ENCODE results near the gene CEP97. TPM values are rescaled to one million over a fixed set of nuclear protein-coding genes. Genes with fewer than 3 reads are reported as not detected.

CEP97 gene
- total and polyA plus RNA-seq, 2 experiments from 2014 or later = 5.0 to 19.0 TPM

GRCh38 chr3:101780661-101781060, 56.2 kb downstream of the CEP97 start:
- Histone ChIP-seq H3F3A (replicated peaks; ENCODE audit: low read depth) (peaks cover 5% of the 10 kb centered on the region; the same call in 1 of the 2 replicates), H3K27ac (ENCODE audit: low read depth) (no peak overlapping the region), H3K9me2 (ENCODE audit: insufficient read depth) (no peaks in the 10 kb centered on the region), H3K4me3 (peak overlapping the region; percentile 83), H3K36me3 (ENCODE audit: insufficient read depth) (peaks cover 24% of the 10 kb centered on the region), H3K4me1 (ENCODE audit: insufficient read depth) (peaks cover 29% of the 10 kb centered on the region), H4K20me1 (replicated peaks; ENCODE audit: insufficient read depth) (no peaks in the 10 kb centered on the region), H2AFZ (no peak overlapping the region), H3K79me2 (replicated peaks; ENCODE audit: insufficient read depth) (peaks cover 24% of the 10 kb centered on the region), H3K4me2 (peak overlapping the region; percentile 95), H3K27me3 (ENCODE audit: insufficient read depth) (peaks cover 7% of the 10 kb centered on the region; the same call in 1 of the 2 replicates)
- Mint-ChIP-seq H3K27ac (peak overlapping the region; percentile 31; the same call in 1 of the 2 replicates), H3K4me3 (peak overlapping the region; percentile 84; the same call in 2 of the 3 replicates), H3K36me3 (ENCODE audit: low read depth) (peaks cover 28% of the 10 kb centered on the region), H3K27me3 (ENCODE audit: insufficient read depth, low read depth, poor library complexity) (peaks cover 10% of the 10 kb centered on the region), H3K4me1 (peaks cover 25% of the 10 kb centered on the region), H3K9me3 (no peaks in the 10 kb centered on the region)
- no peak for ATAC-seq
- peak; percentile 37 for DNase-seq (ENCODE audit: low spot score)
- TF ChIP-seq ZNF114 (CRISPR knock-in tag; IDR thresholded peaks at IDR 0.05) = no peak
- no peak for TF ChIP-seq POLR2AphosphoS5 (IDR thresholded peaks at IDR 0.05; ENCODE audit: low read depth)
- no peak for TF ChIP-seq EZH2phosphoT487 (IDR thresholded peaks at IDR 0.05; ENCODE audit: unreplicated experiment)
- TF ChIP-seq, protein P1, sequence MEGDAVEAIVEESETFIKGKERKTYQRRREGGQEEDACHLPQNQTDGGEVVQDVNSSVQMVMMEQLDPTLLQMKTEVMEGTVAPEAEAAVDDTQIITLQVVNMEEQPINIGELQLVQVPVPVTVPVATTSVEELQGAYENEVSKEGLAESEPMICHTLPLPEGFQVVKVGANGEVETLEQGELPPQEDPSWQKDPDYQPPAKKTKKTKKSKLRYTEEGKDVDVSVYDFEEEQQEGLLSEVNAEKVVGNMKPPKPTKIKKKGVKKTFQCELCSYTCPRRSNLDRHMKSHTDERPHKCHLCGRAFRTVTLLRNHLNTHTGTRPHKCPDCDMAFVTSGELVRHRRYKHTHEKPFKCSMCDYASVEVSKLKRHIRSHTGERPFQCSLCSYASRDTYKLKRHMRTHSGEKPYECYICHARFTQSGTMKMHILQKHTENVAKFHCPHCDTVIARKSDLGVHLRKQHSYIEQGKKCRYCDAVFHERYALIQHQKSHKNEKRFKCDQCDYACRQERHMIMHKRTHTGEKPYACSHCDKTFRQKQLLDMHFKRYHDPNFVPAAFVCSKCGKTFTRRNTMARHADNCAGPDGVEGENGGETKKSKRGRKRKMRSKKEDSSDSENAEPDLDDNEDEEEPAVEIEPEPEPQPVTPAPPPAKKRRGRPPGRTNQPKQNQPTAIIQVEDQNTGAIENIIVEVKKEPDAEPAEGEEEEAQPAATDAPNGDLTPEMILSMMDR (conservative IDR thresholded peaks at IDR 0.05; ENCODE audit: low read depth in 2 of 2) = no peak
- TF ChIP-seq EZH2 (IDR thresholded peaks at IDR 0.05; ENCODE audit: low read depth, unreplicated experiment) = no peak
- TF ChIP-seq, protein P2, sequence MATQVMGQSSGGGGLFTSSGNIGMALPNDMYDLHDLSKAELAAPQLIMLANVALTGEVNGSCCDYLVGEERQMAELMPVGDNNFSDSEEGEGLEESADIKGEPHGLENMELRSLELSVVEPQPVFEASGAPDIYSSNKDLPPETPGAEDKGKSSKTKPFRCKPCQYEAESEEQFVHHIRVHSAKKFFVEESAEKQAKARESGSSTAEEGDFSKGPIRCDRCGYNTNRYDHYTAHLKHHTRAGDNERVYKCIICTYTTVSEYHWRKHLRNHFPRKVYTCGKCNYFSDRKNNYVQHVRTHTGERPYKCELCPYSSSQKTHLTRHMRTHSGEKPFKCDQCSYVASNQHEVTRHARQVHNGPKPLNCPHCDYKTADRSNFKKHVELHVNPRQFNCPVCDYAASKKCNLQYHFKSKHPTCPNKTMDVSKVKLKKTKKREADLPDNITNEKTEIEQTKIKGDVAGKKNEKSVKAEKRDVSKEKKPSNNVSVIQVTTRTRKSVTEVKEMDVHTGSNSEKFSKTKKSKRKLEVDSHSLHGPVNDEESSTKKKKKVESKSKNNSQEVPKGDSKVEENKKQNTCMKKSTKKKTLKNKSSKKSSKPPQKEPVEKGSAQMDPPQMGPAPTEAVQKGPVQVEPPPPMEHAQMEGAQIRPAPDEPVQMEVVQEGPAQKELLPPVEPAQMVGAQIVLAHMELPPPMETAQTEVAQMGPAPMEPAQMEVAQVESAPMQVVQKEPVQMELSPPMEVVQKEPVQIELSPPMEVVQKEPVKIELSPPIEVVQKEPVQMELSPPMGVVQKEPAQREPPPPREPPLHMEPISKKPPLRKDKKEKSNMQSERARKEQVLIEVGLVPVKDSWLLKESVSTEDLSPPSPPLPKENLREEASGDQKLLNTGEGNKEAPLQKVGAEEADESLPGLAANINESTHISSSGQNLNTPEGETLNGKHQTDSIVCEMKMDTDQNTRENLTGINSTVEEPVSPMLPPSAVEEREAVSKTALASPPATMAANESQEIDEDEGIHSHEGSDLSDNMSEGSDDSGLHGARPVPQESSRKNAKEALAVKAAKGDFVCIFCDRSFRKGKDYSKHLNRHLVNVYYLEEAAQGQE (IDR thresholded peaks at IDR 0.05; ENCODE audit: unreplicated experiment) = no peak
- TF ChIP-seq NANOG (IDR thresholded peaks at IDR 0.05; ENCODE audit: borderline replicate concordance) = no peak
- TF ChIP-seq CREB1 (CRISPR knock-in tag; IDR thresholded peaks at IDR 0.05; ENCODE audit: low read depth) = no peak

DNA sequence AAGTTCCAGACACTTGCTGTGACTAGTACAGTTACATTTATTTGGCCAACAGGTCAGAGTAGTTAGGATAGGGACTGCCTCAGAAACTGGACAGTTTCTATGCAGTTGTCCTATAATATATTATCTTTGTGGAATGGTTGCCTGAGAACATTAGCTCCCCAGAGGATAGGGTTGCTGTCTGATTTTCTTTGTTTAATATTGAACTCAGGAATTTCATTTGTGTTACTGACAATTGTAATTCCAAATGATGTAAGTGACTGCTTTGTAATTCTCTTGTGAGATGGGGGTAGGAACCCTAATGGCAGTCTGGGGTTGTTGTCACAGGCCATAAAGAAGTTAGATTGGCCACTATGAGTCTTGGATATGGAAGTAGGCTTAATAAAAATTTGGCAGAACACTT, 56.8 kb downstream of the CEP97 start:
- peaks cover 5% of the 10 kb centered on the region; the same call in 1 of the 2 replicates for H3F3A ChIP-seq (replicated peaks; ENCODE audit: low read depth)
- H3K4me2 ChIP-seq = peak overlapping the region; percentile 95
- no peak overlapping the region for H2AFZ ChIP-seq
- H3K4me1 ChIP-seq (ENCODE audit: insufficient read depth) = peaks cover 29% of the 10 kb centered on the region
- peaks cover 24% of the 10 kb centered on the region for H3K79me2 ChIP-seq (replicated peaks; ENCODE audit: insufficient read depth)
- Mint-ChIP-seq H3K4me3 (peak overlapping the region; percentile 84), H3K27ac (peak overlapping the region; percentile 31), H3K36me3 (ENCODE audit: low read depth) (peaks cover 31% of the 10 kb centered on the region), H3K27me3 (ENCODE audit: insufficient read depth, low read depth, poor library complexity) (peaks cover 10% of the 10 kb centered on the region), H3K9me3 (no peaks in the 10 kb centered on the region), H3K4me1 (peaks cover 25% of the 10 kb centered on the region)
- DNase-seq (ENCODE audit: low spot score) (peak; percentile 13), ATAC-seq (no peak)
- H3K9me2 ChIP-seq (ENCODE audit: insufficient read depth) = no peaks in the 10 kb centered on the region
- peaks cover 7% of the 10 kb centered on the region; the same call in 1 of the 2 replicates for H3K27me3 ChIP-seq (ENCODE audit: insufficient read depth)
- peaks cover 26% of the 10 kb centered on the region for H3K36me3 ChIP-seq (ENCODE audit: insufficient read depth)
- H4K20me1 ChIP-seq (replicated peaks; ENCODE audit: insufficient read depth) = no peaks in the 10 kb centered on the region
- peak overlapping the region; percentile 83 for H3K4me3 ChIP-seq
- H3K27ac ChIP-seq (ENCODE audit: low read depth) = no peak overlapping the region
- TF ChIP-seq, protein P3, sequence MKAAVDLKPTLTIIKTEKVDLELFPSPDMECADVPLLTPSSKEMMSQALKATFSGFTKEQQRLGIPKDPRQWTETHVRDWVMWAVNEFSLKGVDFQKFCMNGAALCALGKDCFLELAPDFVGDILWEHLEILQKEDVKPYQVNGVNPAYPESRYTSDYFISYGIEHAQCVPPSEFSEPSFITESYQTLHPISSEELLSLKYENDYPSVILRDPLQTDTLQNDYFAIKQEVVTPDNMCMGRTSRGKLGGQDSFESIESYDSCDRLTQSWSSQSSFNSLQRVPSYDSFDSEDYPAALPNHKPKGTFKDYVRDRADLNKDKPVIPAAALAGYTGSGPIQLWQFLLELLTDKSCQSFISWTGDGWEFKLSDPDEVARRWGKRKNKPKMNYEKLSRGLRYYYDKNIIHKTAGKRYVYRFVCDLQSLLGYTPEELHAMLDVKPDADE (IDR thresholded peaks at IDR 0.05) = no peak
- TF ChIP-seq, protein P2 (IDR thresholded peaks at IDR 0.05; ENCODE audit: unreplicated experiment) = no peak
- TF ChIP-seq JUNB (IDR thresholded peaks at IDR 0.05; ENCODE audit: unreplicated experiment) = no peak
- no peak for TF ChIP-seq ZNF331 (CRISPR knock-in tag; IDR thresholded peaks at IDR 0.05; ENCODE audit: low read depth)
- no peak for TF ChIP-seq POLR2AphosphoS5 (IDR thresholded peaks at IDR 0.05; ENCODE audit: low read depth)
- no peak for TF ChIP-seq NANOG (IDR thresholded peaks at IDR 0.05; ENCODE audit: borderline replicate concordance)
- TF ChIP-seq EZH2 (IDR thresholded peaks at IDR 0.05; ENCODE audit: low read depth, unreplicated experiment) = no peak
